MM.1S (cell line): ENCODE measurements around the gene MRPL47.

Experiments used
- EZH2 ChIP-seq: fragments of 300-600 bp; sonication (generic); optimal IDR thresholded peaks from 2 replicates; pipeline ENCODE3; 2017; ENCODE audit warnings: low read depth, mild to moderate bottlenecking, antibody characterized with exemption, low read length, mixed read lengths
- EZH2phosphoT487 ChIP-seq: fragments of 300-600 bp; sonication (generic); IDR thresholded peaks from 2 replicates; pipeline ENCODE4 v1.6.1; 2018; ENCODE audit warnings: antibody characterized with exemption, low read length
- TF ChIP-seq, protein P1 (sequence below): fragments of 300-600 bp; sonication (generic); IDR thresholded peaks from 2 replicates; pipeline ENCODE4 v1.5.1; 2016; ENCODE audit warnings: antibody characterized with exemption, low read length, mixed read lengths

DNA sequence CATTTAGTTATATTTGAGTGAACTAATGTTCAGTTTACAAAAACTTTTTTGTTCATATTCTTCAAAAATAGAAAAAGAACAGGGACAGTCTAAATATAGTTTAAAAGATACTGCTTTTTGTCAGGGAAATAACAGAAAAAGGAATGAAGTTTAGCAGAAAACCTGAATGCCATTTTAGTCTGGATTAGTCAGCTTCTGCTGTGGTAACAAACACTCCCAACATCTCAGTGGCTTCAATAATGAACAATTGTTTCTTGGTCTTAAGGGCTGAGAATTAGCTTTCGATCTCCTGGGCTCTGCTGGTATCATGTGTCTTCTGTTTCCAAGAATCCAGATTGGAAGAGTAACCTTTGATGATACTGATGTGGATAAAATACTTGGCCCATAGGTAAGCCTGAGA, 36.0 kb upstream of the MRPL47 start:
- TF ChIP-seq, protein P1, sequence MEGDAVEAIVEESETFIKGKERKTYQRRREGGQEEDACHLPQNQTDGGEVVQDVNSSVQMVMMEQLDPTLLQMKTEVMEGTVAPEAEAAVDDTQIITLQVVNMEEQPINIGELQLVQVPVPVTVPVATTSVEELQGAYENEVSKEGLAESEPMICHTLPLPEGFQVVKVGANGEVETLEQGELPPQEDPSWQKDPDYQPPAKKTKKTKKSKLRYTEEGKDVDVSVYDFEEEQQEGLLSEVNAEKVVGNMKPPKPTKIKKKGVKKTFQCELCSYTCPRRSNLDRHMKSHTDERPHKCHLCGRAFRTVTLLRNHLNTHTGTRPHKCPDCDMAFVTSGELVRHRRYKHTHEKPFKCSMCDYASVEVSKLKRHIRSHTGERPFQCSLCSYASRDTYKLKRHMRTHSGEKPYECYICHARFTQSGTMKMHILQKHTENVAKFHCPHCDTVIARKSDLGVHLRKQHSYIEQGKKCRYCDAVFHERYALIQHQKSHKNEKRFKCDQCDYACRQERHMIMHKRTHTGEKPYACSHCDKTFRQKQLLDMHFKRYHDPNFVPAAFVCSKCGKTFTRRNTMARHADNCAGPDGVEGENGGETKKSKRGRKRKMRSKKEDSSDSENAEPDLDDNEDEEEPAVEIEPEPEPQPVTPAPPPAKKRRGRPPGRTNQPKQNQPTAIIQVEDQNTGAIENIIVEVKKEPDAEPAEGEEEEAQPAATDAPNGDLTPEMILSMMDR = no peak
- TF ChIP-seq EZH2 = no peak
- TF ChIP-seq EZH2phosphoT487 = no peak
